ENCODE data around the gene POLA2.

GRCh38 chr11:65320386-65321075, 58.8 kb downstream of the POLA2 start:
- TF ChIP-seq POLR2AphosphoS5 (IDR thresholded peaks at IDR 0.05; ENCODE audit: borderline replicate concordance, low read depth, low read length) (no peak), FOXP2 (optimal IDR thresholded peaks at IDR 0.05; ENCODE audit: control extremely low read depth, extremely low read length, insufficient read depth) (no peak), EZH2 (IDR thresholded peaks at IDR 0.05) (no peak)

Measured in SK-N-MC (cell line).